C1 segment of cervical spinal cord (tissue), 14 donors: Measurements from ENCODE around the gene UTS2R.
A peak's percentile ranks its signal among the peaks of the same experiment; 100 is the strongest.
"Not testable (repeated sequence)": the region's sequence is repeated elsewhere in the genome, so short reads cannot be mapped to it uniquely, and the experiment has no call there.

Experiments
- DNase-seq, 14 donors: peaks; one replicate each; lab custom pipeline; 2025; lab: John Stamatoyannopoulos, UW

UTS2R gene

DNA sequence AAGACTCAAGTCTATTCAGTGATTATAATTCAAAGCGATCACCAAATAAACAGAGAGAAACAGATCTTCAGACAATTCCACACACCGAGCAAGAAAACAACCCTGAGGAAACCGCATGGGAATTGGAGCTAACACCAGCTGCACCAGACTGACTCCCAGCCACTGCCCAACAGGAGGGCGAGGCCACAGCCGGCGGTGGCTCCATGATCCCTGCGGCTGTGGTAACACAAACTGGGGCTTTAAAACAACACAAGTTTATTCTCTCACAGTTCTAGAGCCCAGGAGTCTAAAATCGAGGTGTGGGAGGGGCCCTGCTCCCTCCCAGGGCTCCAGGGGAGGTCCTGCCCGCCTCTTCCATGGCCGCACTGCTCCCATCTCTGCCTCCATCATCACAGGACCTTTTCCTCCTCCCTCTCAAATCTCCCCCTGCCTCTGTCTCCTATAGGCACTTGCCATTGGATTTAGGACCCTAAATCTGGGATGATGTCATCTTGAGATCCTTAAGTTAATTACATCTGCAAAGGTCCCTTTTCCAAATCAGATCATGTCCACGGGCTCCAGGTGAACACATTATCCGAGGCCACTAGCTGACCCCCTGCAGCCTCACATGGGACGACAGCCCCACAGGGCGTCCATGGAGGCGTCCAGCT, 36.8 kb downstream of the UTS2R start:
- no peak for DNase-seq

DNA sequence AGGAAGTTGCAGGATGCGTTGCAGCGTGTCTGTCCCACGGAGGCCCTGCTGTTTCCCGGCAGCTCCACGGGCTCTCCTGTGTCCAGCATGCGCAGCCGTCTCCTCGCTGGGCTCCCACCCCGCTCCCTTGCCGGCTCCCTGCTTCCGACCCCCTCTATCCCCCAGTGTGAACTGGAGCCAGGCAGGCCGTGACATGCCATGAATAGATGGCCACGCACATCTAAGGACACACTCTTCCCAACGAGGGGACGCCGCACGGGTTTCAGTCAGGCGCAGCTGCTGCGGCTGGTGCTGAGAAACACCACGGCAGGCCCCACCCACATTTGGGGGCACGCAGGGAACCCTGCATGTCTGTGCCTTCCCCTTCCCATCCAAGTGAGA, 37.4 kb downstream of the UTS2R start:
- DNase-seq: no peak

GRCh38 chr17:82410014-82410716, 38.6 kb downstream of the UTS2R start:
- DNase-seq: no peak

DNA sequence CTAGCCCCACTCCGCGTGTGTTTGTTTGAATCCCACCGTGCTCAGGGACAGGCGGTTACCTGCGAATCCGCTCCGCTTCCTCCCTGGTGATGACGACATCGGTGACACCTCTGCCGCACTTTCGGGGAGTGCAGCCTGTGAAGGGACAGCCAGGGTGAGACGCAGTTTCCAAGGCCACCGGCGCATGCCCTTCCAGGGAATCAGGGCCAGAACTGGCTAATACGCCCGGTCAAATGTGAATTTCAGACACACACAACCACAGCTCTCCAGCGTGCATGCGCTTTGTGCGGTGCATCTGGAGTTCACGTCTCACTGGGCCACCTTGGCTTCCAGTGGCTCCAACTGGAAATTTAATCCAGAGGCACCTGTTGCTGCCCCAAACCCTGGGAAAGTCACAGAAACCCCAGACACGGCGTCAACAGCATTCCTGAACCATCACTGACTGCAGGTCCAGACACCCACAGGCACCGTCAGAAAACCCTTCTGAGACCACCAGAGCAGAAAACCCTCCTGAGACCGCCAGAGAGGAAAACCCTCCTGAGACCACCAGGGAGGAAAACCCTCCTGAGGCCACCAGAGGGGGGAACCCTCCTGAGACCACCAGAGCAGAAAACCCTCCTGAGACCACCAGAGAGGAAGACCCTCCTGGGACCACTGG, 40.0 kb downstream of the UTS2R start:
- no peak for DNase-seq

DNA sequence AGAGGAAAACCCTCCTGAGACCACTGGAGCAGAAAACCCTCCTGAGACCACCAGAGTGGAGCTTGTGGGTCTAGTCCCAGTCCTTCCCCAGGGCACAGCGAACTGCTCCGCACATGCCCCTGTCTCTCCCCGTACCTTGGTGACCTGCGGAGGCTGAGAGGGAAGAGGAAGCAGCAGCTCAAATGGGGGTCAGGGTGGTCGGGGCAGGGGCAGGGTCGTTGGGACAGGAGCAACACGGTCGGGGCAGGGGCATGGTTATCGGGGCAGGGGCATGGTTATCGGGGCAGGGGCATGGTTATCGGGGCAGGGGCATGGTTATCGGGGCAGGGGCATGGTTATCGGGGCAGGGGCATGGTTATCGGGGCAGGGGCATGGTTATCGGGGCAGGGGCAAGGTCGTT, 40.5 kb downstream of the UTS2R start:
- not testable (repeated sequence) for DNase-seq

DNA sequence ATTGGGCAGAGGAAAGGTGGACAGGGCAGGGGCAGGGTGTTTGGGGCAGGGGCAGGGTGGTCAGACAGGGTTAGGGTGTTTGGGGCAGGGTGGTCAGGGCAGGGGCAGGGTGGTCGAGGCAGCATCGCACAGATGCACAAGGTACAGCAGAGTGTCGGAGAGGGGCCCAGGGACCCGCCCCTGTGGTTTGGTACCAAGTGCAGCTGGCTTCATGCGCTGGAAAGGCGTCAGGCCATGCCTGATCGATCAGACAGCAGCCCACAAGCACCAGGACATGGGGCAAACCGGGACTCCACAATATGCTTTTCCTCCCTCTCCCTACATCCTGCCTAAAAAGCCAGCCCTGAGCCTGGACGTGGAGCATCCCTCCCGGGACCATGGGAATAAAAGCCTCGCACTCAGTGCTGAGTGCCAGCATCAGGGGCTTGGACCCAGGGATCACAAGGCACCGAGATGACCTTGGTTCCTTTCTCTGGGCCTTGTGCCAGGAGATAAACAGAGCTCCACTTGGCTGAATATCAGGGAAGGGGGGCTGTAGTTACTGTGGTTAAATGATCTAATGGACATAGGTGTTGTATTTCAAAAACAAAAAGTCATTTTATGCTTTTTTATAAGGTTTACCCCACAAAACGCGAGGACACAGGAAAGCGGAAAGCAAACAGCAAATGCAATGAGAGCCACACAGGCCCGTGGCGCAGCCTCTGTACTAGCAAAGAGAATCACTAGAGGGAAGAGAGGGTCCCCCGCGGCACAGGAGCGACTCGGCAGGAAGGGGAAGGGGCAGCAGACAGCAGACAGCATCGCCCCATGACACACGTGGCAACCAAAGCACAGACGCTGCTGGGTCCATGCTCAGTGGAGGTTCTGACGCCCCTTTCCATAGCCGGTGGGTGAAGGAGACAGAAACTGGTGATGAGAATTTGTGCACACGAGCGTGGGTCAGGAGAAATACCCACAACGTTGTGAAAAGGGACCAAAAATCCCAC, 41.3 kb downstream of the UTS2R start:
- DNase-seq: no peak

GRCh38 chr17:82414548-82415281, 43.1 kb downstream of the UTS2R start:
- DNase-seq: peak in 13 of 14 donors; percentile 8 to 79 (median 47)

DNA sequence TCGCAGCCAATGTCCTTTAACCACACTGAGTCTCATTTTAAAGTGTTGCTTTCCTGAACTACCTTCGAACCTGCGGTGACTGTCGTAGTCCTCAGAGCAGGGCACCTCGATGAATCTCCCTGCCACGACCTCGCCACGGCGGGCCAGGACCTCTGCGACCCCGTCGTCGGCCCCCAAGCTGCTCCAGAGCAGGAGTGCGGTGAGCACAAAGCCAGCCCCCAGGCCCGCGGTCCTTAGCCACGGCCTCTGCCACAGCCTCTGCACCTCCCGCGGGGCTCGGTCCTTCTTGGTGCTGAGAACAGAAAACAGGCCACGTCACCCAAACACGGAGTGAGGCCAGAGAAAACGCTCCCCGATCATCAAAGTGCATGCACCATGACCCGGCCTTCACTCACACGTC, 43.8 kb downstream of the UTS2R start:
- no peak for DNase-seq

- no peak for DNase-seq
Measured at GRCh38 chr17:82415786-82416185, 44.2 kb downstream of the UTS2R start.

GRCh38 chr17:82416264-82416663, 44.7 kb downstream of the UTS2R start:
- DNase-seq: no peak

GRCh38 chr17:82416771-82417170, 45.2 kb downstream of the UTS2R start:
- no peak for DNase-seq

DNA sequence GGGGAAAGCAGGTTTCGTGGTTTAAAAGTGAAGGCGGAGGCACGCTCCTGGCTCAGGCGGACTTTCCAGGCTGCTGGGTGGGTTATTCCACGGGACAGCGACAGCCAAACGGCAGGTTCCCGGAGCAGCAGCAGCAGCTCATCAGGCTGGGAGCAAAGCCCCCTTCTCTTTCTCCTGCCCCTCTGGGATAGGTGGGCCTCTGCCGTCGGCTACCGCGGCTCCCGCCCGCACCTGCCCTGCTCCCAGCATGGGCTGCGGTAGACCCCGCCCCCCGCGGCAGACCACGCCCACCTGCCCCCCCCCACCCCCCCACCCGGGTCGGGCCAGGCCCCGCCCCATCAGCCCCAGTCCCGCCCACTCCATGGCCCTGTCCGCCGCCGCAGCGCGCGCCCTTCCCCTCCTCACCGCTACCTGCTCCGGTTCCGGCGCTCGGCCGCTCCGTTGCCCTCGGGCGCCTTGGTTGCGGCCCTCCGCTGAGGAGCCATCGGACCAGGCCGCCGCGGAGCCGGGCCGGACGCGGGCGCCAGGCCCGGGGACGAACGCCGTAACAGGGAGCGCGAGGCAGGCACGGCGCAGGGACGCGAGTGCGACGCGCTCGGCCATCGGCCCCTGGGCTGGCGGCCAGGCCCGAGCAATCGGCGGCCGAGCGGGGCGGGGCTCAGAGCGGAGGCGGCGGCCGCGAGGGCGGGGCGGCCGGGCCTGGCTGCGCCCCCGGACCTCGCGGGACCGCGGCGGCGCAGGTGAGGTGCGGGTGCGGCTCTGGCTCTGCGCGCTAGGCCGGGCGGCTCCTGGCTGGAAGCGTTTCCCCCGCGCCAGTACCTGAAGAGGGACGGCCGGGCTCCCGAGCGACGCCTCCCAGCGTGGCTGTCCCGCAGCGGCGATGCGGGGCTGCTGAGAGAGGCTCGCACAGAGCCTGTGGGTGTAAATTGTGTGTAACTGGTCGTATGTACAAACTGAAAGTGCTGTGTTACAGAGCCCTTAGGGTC, 46.7 kb downstream of the UTS2R start, which contains the start of the genes HEXD and OGFOD3:
TSS of gene HEXD (plus strand) at position 347 of the 986 bp plus-strand sequence. CDS start 1,453 bp downstream, outside the sequence.
TSS of gene OGFOD3 (minus strand) at position 586 of the 986 bp plus-strand sequence. CDS start at position 485, 101 bp downstream.
- DNase-seq: peak; percentile 12 to 97 (median 90)

DNA sequence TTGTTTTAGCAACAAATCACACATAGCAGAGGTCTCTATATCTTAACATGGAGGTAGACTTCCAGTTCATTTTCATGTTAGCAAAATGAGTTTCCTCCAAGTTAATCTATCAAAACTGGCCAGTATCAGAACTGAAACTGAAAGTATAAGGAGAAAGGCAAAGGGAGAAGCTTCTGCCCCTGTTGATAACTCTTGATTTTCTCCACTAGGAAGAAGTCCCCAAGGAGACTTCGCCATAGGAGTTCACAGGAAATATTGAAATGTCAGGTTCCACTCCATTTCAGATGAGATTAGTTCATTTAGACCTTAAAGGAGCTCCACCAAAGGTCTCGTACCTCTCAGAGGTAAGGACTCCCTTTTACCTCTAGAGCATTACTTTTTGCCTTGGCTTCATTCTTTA, 48.0 kb downstream of the UTS2R start:
- no peak for DNase-seq

GRCh38 chr17:82424001-82424862, 52.7 kb downstream of the UTS2R start:
- DNase-seq: no peak

- DNase-seq: no peak
Measured at GRCh38 chr17:82424863-82425159, 53.2 kb downstream of the UTS2R start.
